ENCODE results near the gene KCNQ5. TPM values are rescaled to one million over a fixed set of nuclear protein-coding genes. Genes with fewer than 3 reads are reported as not detected.

KCNQ5 gene
- total and polyA plus RNA-seq, 2 donors (not counting 1 experiment from before 2014, with no cell fraction given), result 0.74 to 4.6 TPM

DNA sequence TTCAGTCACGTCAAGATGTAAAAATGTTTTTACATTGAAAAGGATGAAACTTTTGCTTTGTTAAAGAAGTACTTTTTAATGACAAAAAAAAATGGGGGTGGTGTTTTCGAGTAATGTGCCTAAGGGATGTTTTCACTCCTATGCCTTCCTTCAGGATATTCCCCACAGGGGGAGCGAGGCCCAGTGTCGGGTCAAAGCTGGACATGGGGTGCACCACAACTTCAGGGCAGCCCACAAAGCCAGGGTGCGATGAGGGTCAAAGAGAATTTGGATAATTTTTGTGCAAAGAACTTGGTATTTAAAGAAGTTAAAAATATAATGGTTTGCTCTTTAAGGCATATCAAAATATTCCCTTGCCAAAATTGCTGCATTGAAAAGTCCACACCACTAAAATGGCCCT lies 247.8 kb downstream of the KCNQ5 start:
- DNase-seq (ENCODE audit: low read depth in 2 of 2), result no peak
- H3K79me2 ChIP-seq (ENCODE audit: control insufficient read depth, insufficient read depth, low read length), result no peaks in the 10 kb centered on the region

DNA sequence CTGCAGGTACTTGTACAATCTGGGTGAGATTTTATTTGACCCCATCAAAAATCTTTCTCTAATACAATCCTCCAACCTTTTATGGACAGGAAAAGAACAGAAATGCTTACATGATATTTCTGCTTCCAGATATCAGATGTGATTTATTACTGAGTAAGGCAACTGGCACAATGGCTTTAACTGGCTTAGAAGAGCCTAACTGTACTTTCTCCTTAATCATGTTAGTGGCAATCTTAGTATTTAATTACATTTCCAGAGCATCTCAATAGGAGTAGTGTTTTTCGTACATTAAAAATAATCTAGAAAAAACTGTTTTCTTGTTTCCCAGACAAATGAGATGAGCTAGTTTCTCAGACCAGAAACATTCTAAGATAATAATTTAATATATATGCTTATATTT lies 251.6 kb downstream of the KCNQ5 start:
- Histone ChIP-seq H3K27me3 (ENCODE audit: control insufficient read depth, insufficient read depth, low read length) (no peaks in the 10 kb centered on the region), H3K79me2 (ENCODE audit: control insufficient read depth, insufficient read depth, low read length) (no peaks in the 10 kb centered on the region), H3K4me1 (ENCODE audit: control insufficient read depth, extremely low read depth, insufficient read depth, low read length) (no peaks in the 10 kb centered on the region), H3K9ac (ENCODE audit: insufficient read depth, low read length) (no peak overlapping the region), H2AFZ (ENCODE audit: low read length) (no peak overlapping the region), H3K36me3 (ENCODE audit: control insufficient read depth, insufficient read depth, low read length) (no peaks in the 10 kb centered on the region), H3K9me3 (ENCODE audit: control insufficient read depth, insufficient read depth, low read depth, low read length) (no peaks in the 10 kb centered on the region), H3K27ac (ENCODE audit: insufficient read depth, low read length) (no peak overlapping the region), H3K4me3 (replicated peaks in 1 of 4; ENCODE audit: control extremely low read depth in 1 of 4, insufficient read depth in 1 of 4, low read depth in 3 of 4, low read length in 4 of 4) (no peak overlapping the region), H3K4me2 (ENCODE audit: extremely low read depth, insufficient read depth, low read length) (no peak overlapping the region), H4K20me1 (ENCODE audit: control insufficient read depth, extremely low read depth, insufficient read depth, low read length) (no peaks in the 10 kb centered on the region)
- TF ChIP-seq CTCF (conservative IDR thresholded peaks at IDR 0.05 in 1 of 2, IDR thresholded peaks at IDR 0.05 in 1 of 2; ENCODE audit: low read depth in 1 of 2, low read length in 2 of 2) (no peak), EZH2 (IDR thresholded peaks at IDR 0.05; ENCODE audit: low read length, missing control alignments) (no peak)
- no peak for DNase-seq (ENCODE audit: low read depth in 2 of 2)

More for the DNA sequence above, 247.8 kb downstream of the KCNQ5 start:
- Histone ChIP-seq H3K9me3 (ENCODE audit: control insufficient read depth, insufficient read depth, low read depth, low read length) (no peaks in the 10 kb centered on the region), H4K20me1 (ENCODE audit: control insufficient read depth, extremely low read depth, insufficient read depth, low read length) (no peaks in the 10 kb centered on the region), H2AFZ (ENCODE audit: low read length) (no peak overlapping the region), H3K36me3 (ENCODE audit: control insufficient read depth, insufficient read depth, low read length) (no peaks in the 10 kb centered on the region), H3K4me3 (replicated peaks in 1 of 4; ENCODE audit: control extremely low read depth in 1 of 4, insufficient read depth in 1 of 4, low read depth in 3 of 4, low read length in 4 of 4) (no peak overlapping the region), H3K4me1 (ENCODE audit: control insufficient read depth, extremely low read depth, insufficient read depth, low read length) (no peaks in the 10 kb centered on the region), H3K27me3 (ENCODE audit: control insufficient read depth, insufficient read depth, low read length) (no peaks in the 10 kb centered on the region), H3K9ac (ENCODE audit: insufficient read depth, low read length) (no peak overlapping the region), H3K4me2 (ENCODE audit: extremely low read depth, insufficient read depth, low read length) (no peak overlapping the region), H3K27ac (ENCODE audit: insufficient read depth, low read length) (no peak overlapping the region)
- TF ChIP-seq CTCF (conservative IDR thresholded peaks at IDR 0.05 in 1 of 2, IDR thresholded peaks at IDR 0.05 in 1 of 2; ENCODE audit: low read depth in 1 of 2, low read length in 2 of 2) (no peak), EZH2 (IDR thresholded peaks at IDR 0.05; ENCODE audit: low read length, missing control alignments) (no peak)

- H3K36me3 ChIP-seq (ENCODE audit: control insufficient read depth, insufficient read depth, low read length), result no peaks in the 10 kb centered on the region
- TF ChIP-seq EZH2 (IDR thresholded peaks at IDR 0.05; ENCODE audit: low read length, missing control alignments) (no peak), CTCF (conservative IDR thresholded peaks at IDR 0.05 in 1 of 2, IDR thresholded peaks at IDR 0.05 in 1 of 2; ENCODE audit: low read depth in 1 of 2, low read length in 2 of 2) (no peak)
- no peak overlapping the region for H2AFZ ChIP-seq (ENCODE audit: low read length)
Measured at GRCh38 chr6:72876256-72876655, 254.4 kb downstream of the KCNQ5 start.

More at GRCh38 chr6:72876256-72876655, 254.4 kb downstream of the KCNQ5 start:
- no peak overlapping the region for H3K4me2 ChIP-seq (ENCODE audit: extremely low read depth, insufficient read depth, low read length)
- H3K4me1 ChIP-seq (ENCODE audit: control insufficient read depth, extremely low read depth, insufficient read depth, low read length), result no peaks in the 10 kb centered on the region
- H3K27ac ChIP-seq (ENCODE audit: insufficient read depth, low read length), result no peak overlapping the region
- DNase-seq (ENCODE audit: low read depth in 2 of 2), result no peak
- no peaks in the 10 kb centered on the region for H3K9me3 ChIP-seq (ENCODE audit: control insufficient read depth, insufficient read depth, low read depth, low read length)
- H3K4me3 ChIP-seq (replicated peaks in 1 of 4; ENCODE audit: control extremely low read depth in 1 of 4, insufficient read depth in 1 of 4, low read depth in 3 of 4, low read length in 4 of 4), result no peak overlapping the region
- no peaks in the 10 kb centered on the region for H3K79me2 ChIP-seq (ENCODE audit: control insufficient read depth, insufficient read depth, low read length)
- no peak overlapping the region for H3K9ac ChIP-seq (ENCODE audit: insufficient read depth, low read length)
- H4K20me1 ChIP-seq (ENCODE audit: control insufficient read depth, extremely low read depth, insufficient read depth, low read length), result no peaks in the 10 kb centered on the region
- no peaks in the 10 kb centered on the region for H3K27me3 ChIP-seq (ENCODE audit: control insufficient read depth, insufficient read depth, low read length)
